WTC11 (cell line): ENCODE results near the gene PRIM2.
"Not testable (repeated sequence)": the region's sequence is repeated elsewhere in the genome, so short reads cannot be mapped to it uniquely, and the experiment has no call there.

ENCODE experiments used
- FOXK1 ChIP-seq: sonication (generic); formaldehyde crosslinking; IDR thresholded peaks from 2 replicates; pipeline ENCODE4 v1.8.0; 2022; ENCODE audit warnings: mild to moderate bottlenecking, moderate library complexity, missing genetic modification reagents
- ZNF671 ChIP-seq: fragments of 250-450 bp; sonication (Bioruptor Pico); IDR thresholded peaks from 2 replicates; pipeline ENCODE4 v1.8.0; 2021; ENCODE audit warnings: mild to moderate bottlenecking
- TF ChIP-seq, protein P1 (sequence below): sonication (generic); formaldehyde crosslinking; IDR thresholded peaks from 2 replicates; pipeline ENCODE4 v1.8.0; 2022; ENCODE audit warnings: mild to moderate bottlenecking, missing genetic modification reagents
- TF ChIP-seq, protein P2 (sequence below): fragments of 200-600 bp; IDR thresholded peaks from 2 replicates; pipeline ENCODE4 v1.8.0; 2022; ENCODE audit warnings: antibody characterized with exemption

DNA sequence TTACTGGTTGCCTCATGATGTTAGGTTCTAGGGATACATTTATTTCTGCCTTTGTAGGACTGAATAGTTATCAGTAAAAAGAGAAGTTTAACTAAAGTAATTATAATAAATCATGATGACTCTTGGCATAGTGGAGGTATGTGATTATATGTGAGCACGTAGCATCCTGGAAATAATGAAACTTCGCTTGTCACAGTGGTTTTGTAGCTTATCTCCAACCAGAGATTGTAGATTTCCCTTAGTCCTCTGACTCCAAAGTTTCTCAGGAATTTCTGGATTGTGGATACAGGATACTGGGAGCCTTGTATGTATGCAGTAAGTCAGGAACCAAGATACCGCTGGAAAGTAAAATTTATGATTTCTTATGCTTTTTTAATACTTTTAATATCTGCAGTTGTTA lies 199.3 kb downstream of the PRIM2 start:
- TF ChIP-seq, protein P1, sequence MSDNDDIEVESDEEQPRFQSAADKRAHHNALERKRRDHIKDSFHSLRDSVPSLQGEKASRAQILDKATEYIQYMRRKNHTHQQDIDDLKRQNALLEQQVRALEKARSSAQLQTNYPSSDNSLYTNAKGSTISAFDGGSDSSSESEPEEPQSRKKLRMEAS (CRISPR knock-in tag), result not testable (repeated sequence)
- TF ChIP-seq, protein P2, sequence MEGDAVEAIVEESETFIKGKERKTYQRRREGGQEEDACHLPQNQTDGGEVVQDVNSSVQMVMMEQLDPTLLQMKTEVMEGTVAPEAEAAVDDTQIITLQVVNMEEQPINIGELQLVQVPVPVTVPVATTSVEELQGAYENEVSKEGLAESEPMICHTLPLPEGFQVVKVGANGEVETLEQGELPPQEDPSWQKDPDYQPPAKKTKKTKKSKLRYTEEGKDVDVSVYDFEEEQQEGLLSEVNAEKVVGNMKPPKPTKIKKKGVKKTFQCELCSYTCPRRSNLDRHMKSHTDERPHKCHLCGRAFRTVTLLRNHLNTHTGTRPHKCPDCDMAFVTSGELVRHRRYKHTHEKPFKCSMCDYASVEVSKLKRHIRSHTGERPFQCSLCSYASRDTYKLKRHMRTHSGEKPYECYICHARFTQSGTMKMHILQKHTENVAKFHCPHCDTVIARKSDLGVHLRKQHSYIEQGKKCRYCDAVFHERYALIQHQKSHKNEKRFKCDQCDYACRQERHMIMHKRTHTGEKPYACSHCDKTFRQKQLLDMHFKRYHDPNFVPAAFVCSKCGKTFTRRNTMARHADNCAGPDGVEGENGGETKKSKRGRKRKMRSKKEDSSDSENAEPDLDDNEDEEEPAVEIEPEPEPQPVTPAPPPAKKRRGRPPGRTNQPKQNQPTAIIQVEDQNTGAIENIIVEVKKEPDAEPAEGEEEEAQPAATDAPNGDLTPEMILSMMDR, result not testable (repeated sequence)
- not testable (repeated sequence) for TF ChIP-seq ZNF671, FOXK1 (CRISPR knock-in tag)
